Type B pancreatic cell (in vitro differentiated cells): ENCODE measurements around the gene NACC2. TPM values are rescaled to one million over a fixed set of nuclear protein-coding genes. Genes with fewer than 3 reads are reported as not detected.

Source experiments
- DNase-seq: peaks from one replicate; pipeline ENCODE4 v3.0.0; 2021; ENCODE audit warnings: mixed read lengths; ENCODE audit not compliant: unreplicated experiment; ENCODE audit errors: extremely low spot score
- H3K27ac Mint-ChIP-seq: 2 replicates; pipeline ENCODE4 v1.8.0; 2021; ENCODE audit warnings: mild to moderate bottlenecking, mixed read lengths
- H3K27me3 Mint-ChIP-seq: 2 replicates; pipeline ENCODE4 v1.8.0; 2021; ENCODE audit warnings: mixed read lengths
- H3K36me3 Mint-ChIP-seq: 2 replicates; pipeline ENCODE4 v1.8.0; 2021; ENCODE audit warnings: mixed read lengths
- H3K4me1 Mint-ChIP-seq: one replicate; pipeline ENCODE4 v1.8.0; 2021; ENCODE audit warnings: mixed read lengths; ENCODE audit not compliant: unreplicated experiment
- H3K4me3 Mint-ChIP-seq: 2 replicates; pipeline ENCODE4 v1.8.0; 2021; ENCODE audit warnings: mild to moderate bottlenecking, mixed read lengths
- H3K9me3 Mint-ChIP-seq: 2 replicates; pipeline ENCODE4 v1.8.0; 2021; ENCODE audit warnings: mixed read lengths
- CTCF ChIP-seq: fragments of 200-600 bp; sonication (generic); conservative IDR thresholded peaks from 2 replicates; pipeline ENCODE4 v1.5.0; 2021; ENCODE audit warnings: antibody characterized with exemption, mild to moderate bottlenecking
- total RNA-seq: library from RNA; stranded (reverse); gene quantifications from 2 replicates; pipeline ENCODE4 v1.2.1, GENCODE V29; 2021; ENCODE audit warnings: low replicate concordance

NACC2 gene
- total RNA-seq, 1 donor from 2014 or later = 9.3 TPM

DNA sequence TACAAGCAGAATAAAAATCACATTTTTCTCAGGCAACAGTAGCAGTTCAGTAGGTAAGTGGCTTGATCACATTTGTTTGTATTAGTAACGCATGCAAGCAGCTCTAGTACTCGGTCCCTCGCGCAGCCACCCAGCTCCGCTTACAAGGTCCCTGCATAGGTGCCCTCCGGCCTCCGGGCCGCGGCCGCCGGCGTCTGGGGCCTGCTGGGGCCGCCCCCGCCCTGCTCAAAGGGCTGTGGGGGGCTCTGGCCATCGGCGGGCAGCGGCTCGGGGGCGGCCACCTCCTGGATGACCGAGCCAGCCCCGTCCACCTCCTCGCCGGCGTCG is 83.8 kb downstream of the NACC2 start:
- Mint-ChIP-seq H3K27me3 (no peaks in the 10 kb centered on the region), H3K9me3 (no peaks in the 10 kb centered on the region), H3K4me1 (peaks cover 25% of the 10 kb centered on the region), H3K36me3 (no peaks in the 10 kb centered on the region), H3K4me3 (no peak overlapping the region), H3K27ac (no peak overlapping the region)
- TF ChIP-seq CTCF = no peak
- DNase-seq = no peak

GRCh38 chr9:136010615-136011361 is 84.3 kb downstream of the NACC2 start:
- H3K36me3 Mint-ChIP-seq = no peaks in the 10 kb centered on the region
- peaks cover 25% of the 10 kb centered on the region for H3K4me1 Mint-ChIP-seq
- TF ChIP-seq CTCF = no peak
- no peak for DNase-seq
- no peak overlapping the region for H3K4me3 Mint-ChIP-seq
- no peak overlapping the region for H3K27ac Mint-ChIP-seq
- H3K27me3 Mint-ChIP-seq = no peaks in the 10 kb centered on the region
- H3K9me3 Mint-ChIP-seq = no peaks in the 10 kb centered on the region

DNA sequence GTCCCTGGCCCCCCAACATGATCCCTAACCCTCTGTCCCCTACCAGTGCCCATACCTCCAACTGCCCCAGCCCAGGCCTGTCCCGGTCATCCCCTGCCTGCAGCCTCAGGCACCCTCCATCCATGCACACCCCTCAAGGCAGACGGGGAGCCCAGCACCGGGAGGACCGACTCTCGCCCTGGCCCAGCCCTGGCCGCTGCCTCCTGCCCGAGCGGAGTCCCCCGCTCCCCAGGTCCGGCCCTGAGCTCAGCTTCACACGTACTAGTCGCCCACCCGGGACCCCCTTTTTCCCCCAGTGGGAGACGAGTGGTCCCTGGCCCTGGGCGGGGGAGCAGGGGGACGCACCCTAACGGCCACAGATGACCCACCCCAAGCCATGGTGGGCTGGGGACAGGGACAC is 84.9 kb downstream of the NACC2 start:
- Mint-ChIP-seq H3K4me3 (no peak overlapping the region), H3K27me3 (no peaks in the 10 kb centered on the region), H3K4me1 (peaks cover 25% of the 10 kb centered on the region), H3K27ac (no peak overlapping the region), H3K36me3 (no peaks in the 10 kb centered on the region), H3K9me3 (no peaks in the 10 kb centered on the region)
- DNase-seq = no peak
- TF ChIP-seq CTCF = no peak

- no peaks in the 10 kb centered on the region for H3K36me3 Mint-ChIP-seq
- H3K9me3 Mint-ChIP-seq = no peaks in the 10 kb centered on the region
- DNase-seq = no peak
- TF ChIP-seq CTCF = no peak
- H3K27me3 Mint-ChIP-seq = no peaks in the 10 kb centered on the region
- no peak overlapping the region for H3K4me3 Mint-ChIP-seq
- no peak overlapping the region for H3K27ac Mint-ChIP-seq
- peaks cover 25% of the 10 kb centered on the region for H3K4me1 Mint-ChIP-seq
Measured at GRCh38 chr9:136009516-136009915, 85.6 kb downstream of the NACC2 start.

DNA sequence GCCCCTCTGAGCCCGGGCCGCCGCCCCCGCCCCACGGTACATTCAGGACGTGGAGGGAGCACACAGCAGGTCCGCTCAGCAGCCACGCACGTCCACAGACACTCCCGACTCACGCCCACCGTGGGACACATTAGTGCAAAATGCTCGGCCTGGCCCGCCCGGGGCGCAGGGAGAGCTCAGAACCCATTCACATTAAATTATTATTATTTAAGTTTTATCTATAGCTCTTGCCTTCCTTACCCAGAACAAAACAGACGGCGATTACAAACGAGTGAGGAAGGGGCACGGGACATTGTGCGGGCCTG is 86.4 kb downstream of the NACC2 start:
- H3K27ac Mint-ChIP-seq = no peak overlapping the region
- H3K36me3 Mint-ChIP-seq = no peaks in the 10 kb centered on the region
- H3K4me1 Mint-ChIP-seq = peaks cover 25% of the 10 kb centered on the region
- TF ChIP-seq CTCF = no peak
- H3K27me3 Mint-ChIP-seq = no peaks in the 10 kb centered on the region
- no peaks in the 10 kb centered on the region for H3K9me3 Mint-ChIP-seq
- DNase-seq = no peak
- no peak overlapping the region for H3K4me3 Mint-ChIP-seq
